NCI-H2107 treated with DMSO at 0.1 percent for 48 hours (cell line): ENCODE measurements around the gene GPD1L.
"Not testable (repeated sequence)": the region's sequence is repeated elsewhere in the genome, so short reads cannot be mapped to it uniquely, and the experiment has no call there.

Source experiments
- DNase-seq: peaks from one replicate; lab custom pipeline; 2025; ENCODE audit not compliant: unreplicated experiment; lab: John Stamatoyannopoulos, UW

Gene GPD1L

DNA sequence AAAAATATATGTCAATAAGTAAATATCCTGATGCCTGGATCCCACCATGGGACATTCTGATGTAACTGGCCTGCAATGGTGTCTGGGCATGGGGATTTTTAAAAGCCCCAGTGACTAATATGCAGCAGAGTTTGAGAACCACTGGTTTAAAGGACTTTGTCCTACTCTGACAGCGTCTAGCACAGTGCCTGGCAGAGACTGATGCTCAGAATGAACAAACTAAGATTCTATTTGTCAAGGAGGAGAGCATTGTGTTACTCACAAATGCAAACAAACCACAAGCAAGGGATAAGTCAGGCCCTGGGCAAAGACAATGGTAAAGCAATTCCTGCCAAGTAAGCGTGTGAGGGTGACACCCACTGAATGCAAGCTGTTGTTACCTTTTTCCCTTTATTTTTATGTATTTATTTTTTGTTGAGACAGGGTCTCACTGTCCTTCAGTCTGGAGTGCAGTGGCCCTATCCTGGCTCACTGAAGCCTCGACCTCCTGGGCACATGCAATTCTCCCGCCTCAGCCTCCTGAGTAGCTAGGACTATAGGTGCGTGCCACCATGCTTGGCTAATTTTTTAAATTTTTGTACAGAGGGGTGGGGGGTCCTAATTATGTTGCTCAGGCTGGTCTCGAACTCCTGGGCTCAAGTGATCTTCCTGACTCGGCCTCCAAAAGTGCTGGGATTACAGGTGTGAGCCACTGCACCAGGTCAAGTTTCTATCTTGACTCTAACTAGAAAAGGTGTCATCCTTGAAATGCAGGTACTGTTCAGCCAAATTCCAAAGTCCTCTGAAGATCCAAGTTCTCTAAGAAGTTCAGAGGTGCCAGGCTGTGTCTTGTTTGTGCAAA is 909 bp upstream of the GPD1L start:
- no peak for DNase-seq

DNA sequence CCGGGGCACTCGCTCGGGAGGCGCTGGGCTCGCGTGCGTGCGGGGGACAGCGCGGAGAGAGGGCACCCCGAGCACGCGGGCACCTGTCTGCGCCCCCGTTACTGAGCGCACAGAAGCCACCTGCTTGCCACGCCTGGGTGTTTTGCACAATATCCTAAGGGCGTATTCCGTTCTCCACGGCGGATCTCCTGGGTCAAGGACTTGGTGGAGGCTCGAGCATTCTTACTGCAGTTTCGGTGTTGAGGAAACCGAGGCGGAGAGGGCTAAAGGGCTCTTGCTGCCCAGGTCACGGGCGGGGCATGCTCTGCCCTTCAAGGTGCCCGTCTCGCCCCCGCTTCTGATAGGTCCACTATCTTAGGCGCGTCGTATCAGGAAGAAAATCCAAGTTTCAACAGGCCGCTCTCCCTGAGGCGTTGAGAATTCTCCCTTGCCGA is 526 bp downstream of the GPD1L start:
- DNase-seq, result no peak

GRCh38 chr3:32108224-32108623 is 1.8 kb downstream of the GPD1L start:
- DNase-seq, result not testable (repeated sequence)

DNA sequence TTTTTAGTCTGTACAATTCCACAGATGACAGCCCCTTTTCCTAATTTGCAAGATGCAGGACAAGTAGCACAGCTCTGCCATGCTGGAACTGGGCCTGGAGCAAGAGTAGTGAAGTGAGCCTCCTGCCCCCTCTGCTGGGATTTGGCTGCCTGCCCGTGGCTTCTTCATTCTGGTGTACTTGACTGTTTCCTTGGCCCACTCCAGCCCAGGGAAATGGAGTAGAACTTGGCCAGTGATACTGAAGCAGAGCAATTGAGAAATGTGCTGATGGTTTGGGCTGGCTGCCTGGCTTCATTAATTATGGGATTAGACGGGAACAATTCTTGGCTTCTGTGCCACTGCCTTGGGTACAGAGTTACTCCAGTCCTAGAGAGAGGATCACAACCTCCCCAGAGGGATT is 2.8 kb downstream of the GPD1L start:
- DNase-seq, result peak; percentile 14

GRCh38 chr3:32110233-32110760 is 3.9 kb downstream of the GPD1L start:
- DNase-seq, result no peak

DNA sequence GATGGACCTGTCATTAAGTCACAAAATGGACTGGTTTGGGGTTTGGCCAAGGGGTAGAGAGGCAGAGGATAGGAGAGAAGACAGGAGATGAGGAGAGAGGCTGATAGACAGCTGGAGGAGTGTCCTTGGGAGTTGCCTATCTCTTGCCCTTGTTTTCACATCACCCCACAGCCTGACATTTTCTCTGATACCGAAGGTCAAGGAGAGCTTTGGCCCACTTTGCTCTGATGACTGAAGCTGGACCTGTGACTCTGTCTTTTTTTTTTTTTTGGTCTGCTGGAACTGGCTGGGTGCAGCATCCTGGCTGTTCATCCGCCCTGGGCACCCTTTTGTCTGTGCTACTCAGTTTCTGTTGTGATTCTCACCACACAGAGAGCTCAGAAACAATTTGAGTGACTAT is 5.1 kb downstream of the GPD1L start:
- DNase-seq, result no peak

- no peak for DNase-seq
Measured at GRCh38 chr3:32113566-32113965, 7.1 kb downstream of the GPD1L start.

DNA sequence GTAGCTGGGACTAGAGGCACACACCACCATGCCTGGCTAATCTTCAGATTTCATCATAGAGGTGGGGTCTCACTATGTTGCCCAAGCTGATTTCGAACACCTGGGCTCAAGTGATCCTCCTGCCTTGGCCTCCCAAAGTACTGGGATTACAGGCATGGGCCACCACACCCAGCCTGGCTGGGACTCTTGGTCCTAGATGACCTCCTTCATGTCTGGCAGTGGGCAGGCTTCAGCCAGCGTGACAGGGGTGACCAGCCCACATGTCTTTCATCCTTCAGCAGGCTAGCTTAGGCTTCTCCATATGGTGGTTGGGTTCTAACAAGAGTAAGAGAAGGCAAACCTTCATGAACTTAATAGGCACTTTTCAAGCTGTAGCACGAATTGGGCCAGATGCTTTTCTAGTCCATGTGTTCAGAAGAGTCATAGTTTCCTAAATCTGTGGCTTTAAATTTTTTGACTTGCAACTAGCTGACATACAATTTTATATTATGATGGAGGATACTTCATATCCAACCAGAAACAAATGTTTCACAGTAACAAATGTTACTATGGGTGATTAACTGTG is 7.6 kb downstream of the GPD1L start:
- no peak for DNase-seq

DNA sequence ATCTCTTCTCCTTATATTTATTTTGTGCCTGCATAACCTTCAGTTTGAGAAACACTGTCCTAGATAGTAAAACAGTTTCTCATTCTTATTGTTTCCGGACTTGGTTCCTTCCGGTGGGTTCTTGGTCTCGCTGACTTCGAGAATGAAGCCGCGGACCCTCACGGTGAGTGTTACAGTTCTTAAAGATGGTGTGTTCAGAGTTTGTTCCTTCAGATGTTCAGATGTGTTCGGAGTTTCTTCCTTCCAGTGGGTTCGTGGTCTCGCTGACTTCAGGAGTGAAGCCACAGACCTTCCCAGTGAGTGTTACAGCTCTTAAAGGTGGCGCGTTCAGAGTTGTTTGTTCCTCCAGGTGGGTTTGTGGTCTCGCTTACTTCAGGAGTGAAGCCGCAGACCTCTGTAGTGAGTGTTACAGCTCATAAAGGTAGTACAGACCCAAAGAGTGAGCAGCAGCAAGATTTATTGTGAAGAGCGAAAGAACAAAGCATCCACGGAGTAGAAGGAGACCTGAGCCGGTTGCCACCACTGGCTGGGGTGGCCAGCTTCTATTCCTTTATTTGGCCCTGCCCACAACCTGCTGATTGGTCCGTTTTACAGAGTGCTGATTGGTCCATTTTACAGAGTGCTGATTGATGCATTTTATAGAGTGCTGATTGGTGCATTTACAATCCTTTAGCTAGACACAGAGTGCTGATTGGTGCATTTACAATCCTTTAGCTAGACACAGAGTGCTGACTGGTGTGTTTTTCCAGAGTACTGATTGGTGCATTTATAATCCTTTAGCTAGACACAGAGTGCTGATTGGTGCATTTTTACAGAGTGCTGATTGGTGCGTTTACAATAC is 8.3 kb downstream of the GPD1L start:
- not testable (repeated sequence) for DNase-seq

DNA sequence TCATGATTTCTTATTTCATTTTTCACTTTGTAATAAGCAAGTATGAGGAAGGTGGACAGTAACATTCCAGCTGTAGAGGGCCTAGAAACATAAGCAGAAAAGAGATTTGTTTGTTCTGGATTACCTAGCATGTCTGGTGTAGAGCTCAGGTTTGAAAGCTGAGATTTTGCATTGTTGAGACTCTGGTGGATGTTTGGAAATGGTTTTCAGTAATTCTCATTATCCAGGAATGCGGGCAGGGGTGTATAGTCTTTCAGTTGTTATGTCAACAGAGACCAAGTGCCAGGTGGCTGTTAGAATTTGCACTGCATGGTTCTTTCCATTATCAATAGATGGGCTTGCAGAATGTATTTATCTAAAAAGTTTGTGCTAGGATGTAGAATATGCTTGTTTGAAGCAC is 10.9 kb downstream of the GPD1L start:
- peak; percentile 18 for DNase-seq

- no peak for DNase-seq
Measured at GRCh38 chr3:32118215-32118614, 11.8 kb downstream of the GPD1L start.

DNA sequence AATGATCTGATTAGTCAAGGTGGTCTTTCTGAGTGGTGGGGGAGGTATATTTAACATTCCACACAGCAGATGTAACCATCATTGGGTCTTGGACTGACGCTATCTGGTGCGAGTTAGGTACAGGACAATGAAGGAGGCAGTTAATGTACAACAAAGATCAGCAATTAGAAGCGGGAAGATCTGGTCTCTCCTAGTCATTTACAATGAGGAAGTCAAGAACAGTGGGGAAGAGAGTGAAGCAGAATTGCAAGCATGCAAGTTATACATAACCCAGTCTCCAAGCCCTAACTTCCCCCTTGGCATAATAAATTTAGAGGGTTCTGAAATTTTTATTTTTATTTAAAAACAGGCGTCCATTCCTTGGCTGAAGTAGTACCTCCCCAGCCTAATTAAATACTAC is 14.1 kb downstream of the GPD1L start:
- no peak for DNase-seq

GRCh38 chr3:32121137-32121536 is 14.7 kb downstream of the GPD1L start:
- DNase-seq, result no peak

DNA sequence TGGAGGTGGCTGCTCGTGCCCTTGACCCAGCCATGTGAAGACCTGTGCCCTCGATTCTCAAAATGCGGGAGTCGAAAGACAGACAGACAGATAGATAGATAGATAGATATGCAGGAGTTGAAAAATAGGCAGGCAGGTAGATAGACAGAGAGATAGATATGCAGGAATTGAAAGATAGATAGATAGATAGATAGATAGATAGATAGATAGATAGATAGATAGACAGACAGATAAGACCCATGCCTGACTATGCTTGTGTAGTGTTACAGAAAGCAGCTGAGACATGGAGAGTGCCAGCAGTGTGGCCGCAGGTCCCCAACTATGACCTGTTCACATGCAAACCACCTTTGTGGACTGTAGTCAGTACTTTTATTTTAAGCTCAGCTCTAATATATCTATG is 17.2 kb downstream of the GPD1L start:
- DNase-seq, result no peak

DNA sequence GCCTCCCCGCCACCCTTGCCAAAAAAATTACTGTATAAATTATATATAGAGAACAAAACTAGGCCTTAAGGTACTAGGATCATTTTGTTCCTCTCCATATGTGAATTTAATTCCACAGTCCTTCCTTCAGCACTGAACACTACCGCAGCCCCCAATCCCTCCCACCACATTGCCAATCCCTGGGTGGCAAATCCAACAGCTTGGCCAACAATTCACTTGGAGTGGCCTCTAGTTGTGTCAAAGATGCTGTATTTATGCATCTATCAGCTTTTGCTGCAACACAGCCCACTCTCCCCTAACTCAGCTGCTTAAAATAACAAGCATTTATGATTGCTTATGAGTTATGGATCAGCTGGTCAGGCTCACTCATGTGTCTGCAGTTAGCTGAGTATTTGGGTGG is 18.6 kb downstream of the GPD1L start:
- DNase-seq, result no peak

DNA sequence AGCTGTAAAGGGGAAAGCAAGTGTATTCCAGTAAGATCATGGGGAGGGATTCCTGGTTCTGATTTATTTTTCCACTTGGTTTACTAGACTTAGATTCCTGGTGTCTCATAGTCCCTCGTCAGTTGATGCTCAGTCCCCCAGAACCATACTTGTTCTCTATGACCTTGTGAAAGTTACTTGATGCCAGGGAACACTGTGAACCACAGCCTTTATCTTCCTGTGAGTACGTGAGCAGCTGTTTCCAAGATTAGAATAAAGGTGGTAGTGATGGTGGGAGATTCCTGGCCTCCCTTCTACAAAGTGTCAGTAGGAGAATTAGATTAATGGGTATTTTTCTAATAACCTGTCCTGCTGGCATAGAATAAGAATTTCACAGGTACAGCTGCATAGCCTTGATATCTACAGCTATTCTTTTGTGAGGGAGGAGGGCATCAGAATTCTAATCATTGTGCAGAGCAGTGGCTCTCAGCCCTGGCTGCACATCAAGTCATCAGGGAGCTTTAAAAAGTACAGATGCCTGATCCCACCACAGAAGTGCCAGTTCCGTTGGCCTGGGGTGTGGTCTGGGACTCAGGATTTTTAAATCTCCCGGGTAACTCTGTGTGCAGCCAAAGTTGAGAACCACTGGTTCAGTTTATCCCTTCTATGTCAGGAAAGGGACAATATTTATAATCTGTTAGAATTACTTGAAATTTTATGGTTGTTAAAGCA is 20.0 kb downstream of the GPD1L start:
- no peak for DNase-seq

DNA sequence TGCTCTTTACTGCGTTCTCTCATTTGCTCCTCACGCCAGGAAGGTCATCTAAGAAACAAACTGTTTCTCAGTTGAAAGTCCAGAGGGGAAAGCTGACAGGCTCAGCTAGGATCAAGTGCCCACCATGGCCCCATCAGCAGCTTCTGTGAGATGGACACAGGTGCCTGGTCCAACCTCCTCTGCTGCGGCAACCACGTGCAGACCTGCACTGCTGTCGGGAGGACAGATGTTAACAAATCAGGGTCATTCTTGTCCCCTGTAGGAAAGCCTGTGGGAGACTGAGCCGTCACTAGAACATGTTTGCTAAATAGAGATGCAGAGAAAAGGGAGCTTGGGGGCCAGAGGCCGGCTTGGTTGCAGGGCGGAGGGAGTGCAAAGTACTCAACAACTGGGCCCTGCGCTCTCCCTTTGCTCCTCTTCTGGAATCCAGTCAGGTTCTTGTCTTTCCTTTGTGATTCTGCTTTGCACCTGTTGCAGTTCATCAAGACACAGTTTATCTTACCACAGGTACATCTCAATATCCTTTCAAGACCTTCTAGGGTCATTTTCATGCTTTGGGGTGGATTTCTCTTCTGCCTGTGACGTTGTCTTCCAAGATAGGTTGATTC is 20.9 kb downstream of the GPD1L start:
- DNase-seq, result no peak

- DNase-seq, result no peak
Measured at GRCh38 chr3:32128936-32129335, 22.5 kb downstream of the GPD1L start.

DNA sequence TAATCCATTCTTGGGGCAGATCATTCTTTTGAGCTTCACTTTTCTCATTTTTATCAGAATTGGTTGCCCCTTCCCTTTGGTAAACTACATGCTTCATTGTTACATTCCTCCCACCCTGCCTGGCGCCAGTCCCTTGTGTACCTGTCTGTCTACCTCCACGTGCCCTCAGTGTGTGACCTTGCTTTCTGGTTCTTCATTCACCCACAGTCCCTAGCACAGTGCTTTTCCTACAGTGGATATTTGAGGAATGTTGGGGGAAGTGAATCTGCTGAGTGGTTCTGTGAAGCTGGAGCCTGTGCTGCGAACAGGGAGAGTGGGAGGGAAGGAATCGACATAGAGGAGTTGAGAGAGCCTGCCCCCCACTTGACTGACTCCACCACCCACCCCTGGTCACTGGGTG is 23.4 kb downstream of the GPD1L start:
- DNase-seq, result no peak

DNA sequence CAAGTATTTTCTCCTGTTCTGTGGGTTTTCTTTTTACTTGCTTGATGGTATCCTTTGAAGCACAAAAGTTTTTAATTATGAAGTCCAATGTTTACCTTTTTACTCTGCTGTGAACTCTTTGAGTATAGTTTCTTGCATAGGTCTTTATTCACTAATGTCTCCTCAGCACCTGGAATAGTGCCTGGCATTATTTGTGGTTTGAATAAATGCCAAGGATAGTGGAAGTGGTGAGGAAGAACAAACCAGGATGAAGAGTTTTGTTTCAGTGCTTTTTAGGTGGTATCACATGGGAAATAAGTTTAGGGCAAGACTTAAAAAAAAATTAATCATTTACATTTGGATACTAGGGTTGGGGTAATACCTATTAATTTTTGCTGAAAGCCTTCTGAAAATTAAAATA is 25.7 kb downstream of the GPD1L start:
- DNase-seq, result no peak

- no peak for DNase-seq
Measured at GRCh38 chr3:32132706-32133105, 26.3 kb downstream of the GPD1L start.
